ENCODE measurements around the gene MYOD1.
A peak's percentile ranks its signal among the peaks of the same experiment; 100 is the strongest.

DNA sequence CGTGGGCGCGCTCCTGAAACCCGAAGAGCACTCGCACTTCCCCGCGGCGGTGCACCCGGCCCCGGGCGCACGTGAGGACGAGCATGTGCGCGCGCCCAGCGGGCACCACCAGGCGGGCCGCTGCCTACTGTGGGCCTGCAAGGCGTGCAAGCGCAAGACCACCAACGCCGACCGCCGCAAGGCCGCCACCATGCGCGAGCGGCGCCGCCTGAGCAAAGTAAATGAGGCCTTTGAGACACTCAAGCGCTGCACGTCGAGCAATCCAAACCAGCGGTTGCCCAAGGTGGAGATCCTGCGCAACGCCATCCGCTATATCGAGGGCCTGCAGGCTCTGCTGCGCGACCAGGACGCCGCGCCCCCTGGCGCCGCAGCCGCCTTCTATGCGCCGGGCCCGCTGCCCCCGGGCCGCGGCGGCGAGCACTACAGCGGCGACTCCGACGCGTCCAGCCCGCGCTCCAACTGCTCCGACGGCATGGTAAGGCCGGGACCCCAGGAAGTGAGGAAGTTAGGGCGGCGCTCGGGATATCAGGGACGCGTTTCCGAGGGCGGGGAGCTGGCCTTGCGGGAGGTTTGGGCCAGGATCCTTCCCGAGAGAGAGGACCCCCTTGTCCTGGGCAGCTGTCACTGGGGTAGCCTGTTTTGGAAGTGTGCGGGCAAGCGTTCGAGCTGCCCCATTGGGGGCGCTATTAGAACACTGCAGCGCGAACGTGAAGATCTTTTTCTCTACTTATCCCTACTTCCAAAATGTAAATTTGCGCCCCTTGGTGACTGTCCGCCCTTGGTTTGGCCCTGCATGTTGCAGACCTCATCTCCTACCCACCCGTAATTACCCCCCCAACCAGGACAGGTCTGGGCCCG lies 796 bp downstream of the MYOD1 start:
- TF ChIP-seq, protein P1, sequence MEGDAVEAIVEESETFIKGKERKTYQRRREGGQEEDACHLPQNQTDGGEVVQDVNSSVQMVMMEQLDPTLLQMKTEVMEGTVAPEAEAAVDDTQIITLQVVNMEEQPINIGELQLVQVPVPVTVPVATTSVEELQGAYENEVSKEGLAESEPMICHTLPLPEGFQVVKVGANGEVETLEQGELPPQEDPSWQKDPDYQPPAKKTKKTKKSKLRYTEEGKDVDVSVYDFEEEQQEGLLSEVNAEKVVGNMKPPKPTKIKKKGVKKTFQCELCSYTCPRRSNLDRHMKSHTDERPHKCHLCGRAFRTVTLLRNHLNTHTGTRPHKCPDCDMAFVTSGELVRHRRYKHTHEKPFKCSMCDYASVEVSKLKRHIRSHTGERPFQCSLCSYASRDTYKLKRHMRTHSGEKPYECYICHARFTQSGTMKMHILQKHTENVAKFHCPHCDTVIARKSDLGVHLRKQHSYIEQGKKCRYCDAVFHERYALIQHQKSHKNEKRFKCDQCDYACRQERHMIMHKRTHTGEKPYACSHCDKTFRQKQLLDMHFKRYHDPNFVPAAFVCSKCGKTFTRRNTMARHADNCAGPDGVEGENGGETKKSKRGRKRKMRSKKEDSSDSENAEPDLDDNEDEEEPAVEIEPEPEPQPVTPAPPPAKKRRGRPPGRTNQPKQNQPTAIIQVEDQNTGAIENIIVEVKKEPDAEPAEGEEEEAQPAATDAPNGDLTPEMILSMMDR (conservative IDR thresholded peaks at IDR 0.05 in 1 of 2, IDR thresholded peaks at IDR 0.05 in 1 of 2; ENCODE audit: extremely low read depth in 1 of 2, insufficient read depth in 1 of 2, low read depth in 1 of 2, low read length in 2 of 2): peak; percentile 0 to 8
- peak; percentile 91 for TF ChIP-seq EZH2 (IDR thresholded peaks at IDR 0.05; ENCODE audit: borderline replicate concordance, low read length)

All from mammary epithelial cell (primary cell).